Stomach (tissue), 4 donors: ENCODE data around the gene SLC6A20.

Experiments
- CTCF ChIP-seq, 7 experiments: fragments of 450-650 bp in 4 of 7; fragments of 200-600 bp in 3 of 7; sonication (generic) in 3 of 7; IDR thresholded peaks; one replicate each; pipeline ENCODE4 v1.5.1; 2016 to 2019; ENCODE audit warnings: antibody characterized with exemption in 7 of 7, control low read depth in 2 of 7, mild to moderate bottlenecking in 1 of 7
- EP300 ChIP-seq: sonication (generic); formaldehyde crosslinking; IDR thresholded peaks from one replicate; pipeline ENCODE4 v1.6.1; 2017; ENCODE audit warnings: antibody characterized with exemption
- POLR2A ChIP-seq, 4 donors: fragments of 450-650 bp; IDR thresholded peaks; one replicate each; pipeline ENCODE4 v1.6.1; 2016; ENCODE audit warnings: antibody characterized with exemption in 4 of 4, control low read depth in 2 of 4, mild to moderate bottlenecking in 1 of 4, moderate library complexity in 1 of 4
- POLR2AphosphoS5 ChIP-seq, 3 donors: sonication (generic); formaldehyde crosslinking; IDR thresholded peaks; one replicate each; pipeline ENCODE4 v1.6.1; 2016; ENCODE audit warnings: antibody characterized with exemption in 3 of 3

- TF ChIP-seq CTCF (IDR thresholded peaks at IDR 0.05) (no peak), POLR2A (IDR thresholded peaks at IDR 0.05) (no peak), POLR2AphosphoS5 (IDR thresholded peaks at IDR 0.05) (no peak), EP300 (no peak)
Measured at GRCh38 chr3:45716790-45717336, 79.5 kb downstream of the SLC6A20 start.
